Upper lobe of left lung (tissue), 4 donors: ENCODE results near the gene RASGEF1C.

Experiments used
- CTCF ChIP-seq, 6 experiments: fragments of 450-650 bp in 4 of 6; fragments of 200-600 bp in 2 of 6; sonication (generic) in 2 of 6; IDR thresholded peaks; one replicate each; pipeline ENCODE4 v1.5.1; 2016 to 2019; ENCODE audit warnings: antibody characterized with exemption in 6 of 6
- POLR2A ChIP-seq, 4 donors: fragments of 450-650 bp; IDR thresholded peaks; one replicate each; pipeline ENCODE4 v1.5.1; 2016 to 2017; ENCODE audit warnings: antibody characterized with exemption in 4 of 4, mild to moderate bottlenecking in 2 of 4

DNA sequence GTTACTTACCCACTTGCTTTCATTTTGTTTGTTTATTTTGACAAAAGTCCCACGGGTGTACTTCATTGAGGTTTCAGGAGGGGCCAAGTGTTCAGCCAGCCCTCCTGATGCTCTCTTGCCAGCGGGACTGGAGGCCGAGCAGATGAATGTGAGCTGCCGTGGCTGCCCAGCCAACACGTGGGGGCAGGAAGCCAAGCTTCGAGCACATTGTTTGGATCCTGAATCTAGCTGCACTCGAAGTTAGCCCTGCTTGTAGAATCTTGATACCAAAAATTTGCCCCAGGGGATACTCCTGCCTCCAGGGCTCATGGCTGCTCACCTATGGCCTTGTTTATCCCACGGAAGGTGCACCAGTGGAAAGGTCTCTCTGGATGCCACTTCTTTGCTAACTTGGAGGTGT is 49.3 kb downstream of the RASGEF1C start:
- TF ChIP-seq CTCF (IDR thresholded peaks at IDR 0.05) (no peak), POLR2A (IDR thresholded peaks at IDR 0.05) (no peak)
